Measurements from ENCODE around the gene CDPF1. TPM values are rescaled to one million over a fixed set of nuclear protein-coding genes. Genes with fewer than 3 reads are reported as not detected.
A peak's percentile ranks its signal among the peaks of the same experiment; 100 is the strongest.

Gene CDPF1
- total RNA-seq, 2 experiments from 2014 or later, result 15.4 to 17.4 TPM

- DNase-seq (ENCODE audit: low spot score), result no peak
- Histone ChIP-seq H3K9me2 (ENCODE audit: insufficient read depth, low read length) (no peaks in the 10 kb centered on the region), H3K9me3 (ENCODE audit: low read length) (peaks cover 14% of the 10 kb centered on the region; the same call in 1 of the 2 replicates), H3K4me3 (ENCODE audit: low read depth, low read length, poor library complexity, severe bottlenecking) (peak overlapping the region; percentile 17), H4K20me1 (ENCODE audit: insufficient read depth, low read length) (no peaks in the 10 kb centered on the region), H3K4me2 (ENCODE audit: low read length) (peak overlapping the region; percentile 43), H3K27ac (ENCODE audit: low read depth, low read length, poor library complexity, severe bottlenecking) (peak overlapping the region; percentile 65), H2AFZ (ENCODE audit: low read length) (peak overlapping the region; percentile 27; the same call in 1 of the 2 replicates), H3K4me1 (ENCODE audit: insufficient read depth, low read length, poor library complexity, severe bottlenecking) (peaks cover 27% of the 10 kb centered on the region), H3K79me2 (ENCODE audit: insufficient read depth, low read depth, low read length) (no peaks in the 10 kb centered on the region), H3K36me3 (ENCODE audit: insufficient read depth, low read length) (no peaks in the 10 kb centered on the region)
- intact Hi-C loops (cut with micrococcal nuclease; ENCODE audit: unreplicated experiment), result no loop called here
- POLR2A ChIA-PET, result interaction anchor here (0.5 to 0.6 kb wide), 2 partner anchors 44 to 198 kb away, joined by 3 read pairs; no protein-coding TSS in a partner anchor
- no peak for TF ChIP-seq EZH2phosphoT487 (IDR thresholded peaks at IDR 0.05; ENCODE audit: borderline replicate concordance, low read depth, low read length)
- TF ChIP-seq, protein P1, sequence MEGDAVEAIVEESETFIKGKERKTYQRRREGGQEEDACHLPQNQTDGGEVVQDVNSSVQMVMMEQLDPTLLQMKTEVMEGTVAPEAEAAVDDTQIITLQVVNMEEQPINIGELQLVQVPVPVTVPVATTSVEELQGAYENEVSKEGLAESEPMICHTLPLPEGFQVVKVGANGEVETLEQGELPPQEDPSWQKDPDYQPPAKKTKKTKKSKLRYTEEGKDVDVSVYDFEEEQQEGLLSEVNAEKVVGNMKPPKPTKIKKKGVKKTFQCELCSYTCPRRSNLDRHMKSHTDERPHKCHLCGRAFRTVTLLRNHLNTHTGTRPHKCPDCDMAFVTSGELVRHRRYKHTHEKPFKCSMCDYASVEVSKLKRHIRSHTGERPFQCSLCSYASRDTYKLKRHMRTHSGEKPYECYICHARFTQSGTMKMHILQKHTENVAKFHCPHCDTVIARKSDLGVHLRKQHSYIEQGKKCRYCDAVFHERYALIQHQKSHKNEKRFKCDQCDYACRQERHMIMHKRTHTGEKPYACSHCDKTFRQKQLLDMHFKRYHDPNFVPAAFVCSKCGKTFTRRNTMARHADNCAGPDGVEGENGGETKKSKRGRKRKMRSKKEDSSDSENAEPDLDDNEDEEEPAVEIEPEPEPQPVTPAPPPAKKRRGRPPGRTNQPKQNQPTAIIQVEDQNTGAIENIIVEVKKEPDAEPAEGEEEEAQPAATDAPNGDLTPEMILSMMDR (conservative IDR thresholded peaks at IDR 0.05; ENCODE audit: low read length), result no peak
- BruUV-seq (replicated peaks), result no TSS peak
- CTCF ChIA-PET (ENCODE audit: unreplicated experiment), result no interaction called here
Observed at GRCh38 chr22:46240506-46240905, 9.6 kb downstream of the CDPF1 start.

- no peaks in the 10 kb centered on the region for H3K9me2 ChIP-seq (ENCODE audit: insufficient read depth, low read length)
- ChIA-PET POLR2A (interaction anchor here (0.5 to 0.6 kb wide), 2 partner anchors 45 to 198 kb away, joined by 3 read pairs; no protein-coding TSS in a partner anchor), CTCF (ENCODE audit: unreplicated experiment) (no interaction called here)
- peak overlapping the region; percentile 27; the same call in 1 of the 2 replicates for H2AFZ ChIP-seq (ENCODE audit: low read length)
- intact Hi-C loops (cut with micrococcal nuclease; ENCODE audit: unreplicated experiment), result no loop called here
- TF ChIP-seq, protein P1 (conservative IDR thresholded peaks at IDR 0.05; ENCODE audit: low read length), result no peak
- no peak for TF ChIP-seq EZH2phosphoT487 (IDR thresholded peaks at IDR 0.05; ENCODE audit: borderline replicate concordance, low read depth, low read length)
- H3K79me2 ChIP-seq (ENCODE audit: insufficient read depth, low read depth, low read length), result no peaks in the 10 kb centered on the region
- BruUV-seq (replicated peaks), result no TSS peak
- H3K36me3 ChIP-seq (ENCODE audit: insufficient read depth, low read length), result no peaks in the 10 kb centered on the region
- peak overlapping the region; percentile 65 for H3K27ac ChIP-seq (ENCODE audit: low read depth, low read length, poor library complexity, severe bottlenecking)
- H3K9me3 ChIP-seq (ENCODE audit: low read length), result peaks cover 14% of the 10 kb centered on the region; the same call in 1 of the 2 replicates
- peak overlapping the region; percentile 17 for H3K4me3 ChIP-seq (ENCODE audit: low read depth, low read length, poor library complexity, severe bottlenecking)
- peak overlapping the region; percentile 43 for H3K4me2 ChIP-seq (ENCODE audit: low read length)
- peak; percentile 24 for DNase-seq (ENCODE audit: low spot score)
- H3K4me1 ChIP-seq (ENCODE audit: insufficient read depth, low read length, poor library complexity, severe bottlenecking), result peaks cover 27% of the 10 kb centered on the region
- H4K20me1 ChIP-seq (ENCODE audit: insufficient read depth, low read length), result no peaks in the 10 kb centered on the region
Observed at GRCh38 chr22:46240073-46240472, 10.0 kb downstream of the CDPF1 start.

Data from OCI-LY7 (cell line).